HS-27A (cell line): Measurements from ENCODE around the gene TBCK.
"Not testable (repeated sequence)": the region's sequence is repeated elsewhere in the genome, so short reads cannot be mapped to it uniquely, and the experiment has no call there.

ENCODE experiments used
- DNase-seq: peaks from one replicate; pipeline ENCODE4 v3.0.0-alpha.2; 2012; ENCODE audit warnings: low read depth, missing footprints

Gene TBCK

DNA sequence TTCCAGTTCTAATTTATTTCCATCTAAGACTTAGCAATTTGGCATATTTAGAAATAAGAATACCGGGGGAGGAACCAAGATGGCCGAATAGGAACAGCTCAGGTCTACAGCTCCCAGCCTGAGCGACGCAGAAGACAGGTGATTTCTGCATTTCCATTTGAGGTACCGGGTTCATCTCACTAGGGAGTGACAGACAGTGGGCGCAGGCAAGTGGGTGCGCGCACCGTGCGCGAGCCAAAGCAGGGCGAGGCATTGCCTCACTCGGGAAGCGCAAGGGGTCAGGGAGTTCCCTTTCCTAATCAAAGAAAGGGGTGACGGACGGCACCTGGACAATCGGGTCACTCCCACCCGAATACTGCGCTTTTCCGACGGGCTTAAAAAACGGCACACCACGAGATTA is 102.7 kb downstream of the TBCK start:
- DNase-seq = not testable (repeated sequence)

DNA sequence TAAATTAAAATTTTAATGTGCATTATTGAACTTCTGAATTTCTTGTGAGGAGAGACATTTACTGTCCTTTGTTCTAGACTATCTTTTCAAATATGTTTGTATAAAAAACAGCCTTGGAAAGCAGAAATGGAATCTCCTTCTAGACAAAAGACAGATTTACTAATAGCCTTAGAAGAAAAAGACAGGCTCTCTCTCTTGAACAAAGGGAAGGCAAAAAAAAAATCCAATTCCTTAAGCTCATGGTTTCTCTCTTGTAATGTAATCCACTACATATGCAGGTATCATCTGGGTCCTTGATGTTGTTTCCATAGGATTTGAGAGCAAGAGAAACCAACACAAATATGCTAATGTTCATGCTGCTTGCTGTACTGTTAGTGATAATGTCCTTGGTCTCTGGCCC is 106.0 kb downstream of the TBCK start:
- DNase-seq = no peak

DNA sequence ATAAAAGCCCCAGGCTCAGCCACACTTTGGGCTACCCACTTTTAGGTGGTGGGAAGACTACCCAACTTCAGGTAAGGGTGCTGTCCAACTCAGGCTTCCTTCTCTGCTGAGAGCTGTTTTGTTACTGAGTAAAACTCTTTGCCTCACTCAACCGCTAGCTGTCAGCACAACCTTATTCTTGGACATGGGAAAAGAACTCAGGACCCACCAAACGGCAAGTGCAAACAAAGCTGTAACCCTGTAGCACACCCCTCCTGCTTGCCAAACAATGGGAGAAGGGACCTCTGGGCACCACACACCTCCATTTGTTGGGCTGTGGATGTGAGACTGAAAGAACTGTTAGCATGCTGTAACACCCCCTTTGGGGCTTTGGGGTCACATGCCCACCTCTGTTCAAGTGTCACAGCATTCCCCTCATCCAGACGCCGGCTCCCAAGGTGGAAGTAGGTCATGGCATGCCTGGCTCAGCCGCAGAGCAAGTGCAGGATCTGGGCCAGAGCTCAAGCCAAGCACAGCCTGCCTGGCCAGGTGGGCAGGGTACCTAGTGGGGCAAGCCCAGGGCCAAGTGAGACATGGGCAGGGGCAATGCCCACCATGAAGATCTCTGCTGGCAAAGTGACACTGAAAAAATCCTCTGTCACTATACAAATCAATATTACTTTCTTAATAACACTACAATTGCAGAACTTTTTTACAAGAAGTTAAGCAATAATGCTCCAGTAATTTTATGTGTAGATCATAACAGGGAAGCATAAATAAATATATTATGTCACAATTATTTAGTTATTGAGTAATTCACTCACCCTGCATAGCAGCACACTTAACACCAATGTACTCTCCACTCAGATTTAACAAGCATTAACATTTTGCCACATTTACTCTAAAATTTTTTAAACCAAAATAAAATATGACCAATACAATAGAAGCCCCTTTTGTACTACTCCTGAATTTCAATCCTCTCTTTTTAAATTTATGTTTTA is 107.2 kb downstream of the TBCK start:
- DNase-seq = no peak

DNA sequence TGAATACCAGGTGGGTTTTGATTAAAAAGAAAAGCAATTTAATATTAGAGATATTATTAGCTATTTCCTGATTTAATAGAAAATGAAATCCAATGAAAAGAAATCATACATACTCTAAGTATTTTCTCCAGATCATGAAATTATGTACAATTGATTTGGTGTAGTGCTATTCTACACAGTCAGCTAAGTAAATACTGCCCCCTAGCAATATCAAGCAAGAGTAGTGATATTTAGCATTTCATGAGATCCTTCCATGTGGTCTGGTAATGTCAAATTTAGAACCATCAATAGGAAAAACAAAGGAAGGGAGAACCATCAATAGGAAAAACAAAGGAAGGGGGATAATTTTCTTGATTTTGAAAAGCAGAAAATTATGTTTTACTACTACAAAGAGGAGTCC is 114.6 kb downstream of the TBCK start:
- DNase-seq = no peak

DNA sequence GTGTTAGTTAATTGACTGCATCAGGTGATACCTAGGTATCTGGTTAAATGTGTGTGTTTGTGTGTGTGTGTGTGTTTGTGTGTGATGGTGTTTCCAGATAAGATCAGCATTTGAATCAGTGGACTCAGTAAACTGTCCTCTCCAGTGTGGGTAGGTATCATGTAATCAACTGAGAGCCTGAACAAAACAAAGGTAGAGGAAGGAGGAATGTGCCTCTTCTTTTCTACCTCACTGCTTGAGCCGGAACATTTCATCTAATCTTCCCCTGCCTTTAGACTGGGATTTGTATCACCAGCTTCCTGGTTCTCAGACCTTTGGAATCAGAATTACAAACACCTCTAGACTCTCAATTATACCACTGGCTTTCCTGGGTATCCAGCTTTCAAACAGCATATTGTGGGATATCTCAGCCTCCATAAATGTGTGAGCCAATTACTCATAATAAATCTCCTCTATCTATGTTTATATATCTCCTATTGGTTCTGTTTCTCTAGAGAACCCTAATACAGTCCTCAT is 120.5 kb downstream of the TBCK start:
- no peak for DNase-seq

DNA sequence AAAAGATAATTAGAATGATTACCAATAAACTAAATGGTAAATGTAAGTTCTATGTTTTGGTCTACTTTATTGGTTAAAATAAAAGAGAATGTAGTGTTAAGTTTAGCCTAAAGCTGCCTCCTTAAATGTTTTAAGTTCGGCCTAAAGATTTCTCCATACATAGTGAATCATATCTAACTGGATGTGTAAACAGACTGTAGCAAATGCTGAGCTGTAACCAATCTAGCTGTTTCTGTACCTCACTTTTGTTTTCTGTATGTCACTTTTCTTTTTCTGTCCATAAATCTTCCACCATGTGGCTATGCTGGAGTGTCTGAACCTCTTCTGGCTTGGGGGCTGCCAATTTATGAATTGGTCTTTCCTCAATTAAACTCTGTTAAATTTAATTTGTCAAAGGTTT is 121.2 kb downstream of the TBCK start:
- no peak for DNase-seq

DNA sequence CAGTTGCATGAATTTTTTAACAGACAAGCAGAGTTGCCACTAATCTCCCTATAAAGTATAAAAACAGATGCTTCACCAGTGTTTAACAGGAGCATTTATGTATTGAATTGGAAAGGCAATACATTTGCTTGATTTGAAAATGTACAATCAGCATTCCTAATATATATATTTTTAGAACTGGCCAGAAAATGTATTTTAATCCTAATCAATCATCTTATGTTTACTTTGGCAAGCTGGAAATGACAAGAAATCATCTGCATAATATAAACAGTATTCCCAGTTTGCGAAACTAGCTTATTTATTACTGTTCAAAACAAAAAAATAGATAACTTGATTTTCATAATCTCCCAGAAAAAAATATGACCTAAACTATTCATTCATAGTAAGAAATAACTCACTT is 123.9 kb downstream of the TBCK start:
- DNase-seq = no peak

DNA sequence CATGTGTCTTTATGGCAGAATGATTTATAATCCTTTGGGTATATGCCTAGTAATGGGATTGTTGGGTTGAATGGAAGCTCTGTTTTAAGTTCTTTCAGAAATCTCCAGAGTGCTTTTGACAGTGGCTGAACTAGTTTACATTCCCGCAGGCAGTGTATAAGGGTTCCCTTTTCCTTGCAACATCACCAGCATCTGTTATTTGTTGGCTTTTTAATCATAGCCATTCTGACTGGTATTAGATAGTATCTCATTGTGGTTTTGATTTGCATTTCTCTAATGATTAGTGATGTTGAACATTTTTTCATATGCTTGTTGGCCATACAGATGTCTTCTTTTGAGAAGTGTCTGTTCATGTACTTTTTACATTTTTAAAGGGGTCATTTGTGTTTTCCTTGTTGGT is 129.8 kb downstream of the TBCK start:
- DNase-seq = no peak

DNA sequence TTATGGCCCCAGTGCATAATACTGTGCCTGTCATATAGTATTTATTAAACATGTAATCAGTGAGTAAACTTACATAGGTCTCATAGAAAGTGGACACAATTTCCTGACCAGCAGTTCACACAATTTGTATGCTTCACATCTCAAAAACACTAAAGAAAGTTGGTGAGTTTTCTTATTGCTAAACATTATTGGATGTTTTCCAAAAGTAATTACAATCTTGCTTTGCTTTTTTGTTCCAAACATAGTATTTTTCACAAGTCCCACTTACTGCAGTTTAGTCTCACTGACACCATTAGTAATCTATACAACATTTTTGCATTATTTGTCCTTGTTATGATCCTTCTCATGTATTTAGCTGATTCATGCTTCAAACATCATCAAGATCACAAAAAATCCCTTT is 132.5 kb downstream of the TBCK start:
- DNase-seq = no peak

DNA sequence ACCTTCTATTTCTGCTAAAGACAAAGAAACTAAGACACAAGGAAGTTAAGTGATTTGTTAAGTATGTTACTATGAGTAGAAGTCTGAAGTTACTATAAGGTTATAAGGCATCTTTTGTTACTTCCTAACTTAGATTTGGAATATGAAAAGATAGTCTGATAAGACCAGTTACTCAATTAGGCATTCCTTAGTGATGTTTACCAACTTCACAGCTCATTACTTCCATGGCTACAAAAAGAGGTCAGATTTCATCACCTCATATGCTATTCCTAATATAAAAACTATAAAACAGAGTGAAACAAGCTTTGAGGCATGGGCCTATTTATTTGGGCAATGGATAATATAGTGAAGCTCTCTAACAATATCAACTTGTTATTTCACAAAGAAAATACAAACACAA is 143.1 kb downstream of the TBCK start:
- DNase-seq = no peak

DNA sequence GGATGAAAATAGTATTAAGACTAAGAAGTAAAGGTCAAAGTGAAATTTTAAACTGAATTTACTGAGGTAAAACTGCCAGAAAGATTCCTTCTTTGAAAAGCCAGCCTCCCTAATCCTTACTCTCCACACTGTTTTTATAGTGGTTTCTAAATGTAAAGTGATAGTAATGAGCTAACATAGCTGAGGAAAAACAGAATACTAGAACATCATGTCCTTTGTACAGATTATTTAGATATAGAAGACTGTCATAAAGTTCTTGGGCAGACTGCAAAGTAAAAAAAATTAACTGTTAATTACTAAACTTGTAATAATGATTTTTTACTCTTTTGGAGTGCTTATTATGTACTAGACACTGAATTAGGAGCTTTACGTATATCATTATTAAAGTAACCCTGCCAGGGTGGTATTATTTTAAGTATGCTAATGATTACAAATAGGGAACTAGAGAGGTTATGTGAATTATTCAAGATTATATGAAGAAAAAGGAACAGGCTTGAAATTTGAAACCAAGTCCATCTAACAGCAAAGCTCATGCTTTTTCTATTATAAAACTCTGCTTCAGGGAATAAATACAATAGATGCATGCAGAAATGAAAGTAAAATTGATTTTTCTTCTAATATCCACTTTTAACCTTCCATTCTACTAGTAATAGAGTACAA is 150.5 kb downstream of the TBCK start:
- DNase-seq = no peak

DNA sequence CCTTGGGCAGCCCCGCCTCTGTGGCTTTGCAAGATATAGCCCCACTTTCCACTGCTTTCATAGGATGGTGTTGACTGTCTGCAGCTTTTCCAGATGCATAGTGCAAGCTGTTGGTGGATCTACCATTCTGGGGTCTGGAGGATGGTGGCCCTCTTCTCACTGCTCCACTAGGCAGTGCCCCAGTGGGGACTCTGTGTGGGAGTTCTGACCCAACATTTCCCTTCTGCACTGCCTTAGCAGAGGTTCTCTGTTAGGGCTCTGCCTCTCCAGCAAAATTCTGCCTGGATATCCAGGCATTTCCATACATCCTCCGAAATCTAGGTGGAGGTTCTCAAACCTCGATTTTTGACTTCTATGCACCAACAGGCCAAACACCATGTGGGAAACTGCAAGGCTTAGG is 153.7 kb downstream of the TBCK start:
- no peak for DNase-seq

DNA sequence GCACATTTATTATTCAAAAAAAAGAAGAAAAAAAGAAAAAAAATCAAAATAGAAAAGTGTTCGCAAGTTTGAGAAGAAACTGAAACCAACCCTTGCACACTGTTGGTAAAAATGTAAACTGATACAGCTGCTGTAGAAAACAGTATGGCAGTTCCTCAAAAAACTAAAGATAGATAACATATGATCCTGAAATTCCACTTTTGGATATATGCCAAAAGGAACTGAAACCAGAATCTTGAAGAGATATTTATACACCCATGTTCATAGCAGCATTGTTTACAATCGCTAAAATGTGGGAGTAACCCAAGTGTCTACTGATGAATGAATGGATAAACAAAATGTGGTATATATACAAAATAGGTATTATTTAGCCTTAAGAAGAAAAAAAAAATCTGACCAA is 155.4 kb downstream of the TBCK start:
- no peak for DNase-seq

DNA sequence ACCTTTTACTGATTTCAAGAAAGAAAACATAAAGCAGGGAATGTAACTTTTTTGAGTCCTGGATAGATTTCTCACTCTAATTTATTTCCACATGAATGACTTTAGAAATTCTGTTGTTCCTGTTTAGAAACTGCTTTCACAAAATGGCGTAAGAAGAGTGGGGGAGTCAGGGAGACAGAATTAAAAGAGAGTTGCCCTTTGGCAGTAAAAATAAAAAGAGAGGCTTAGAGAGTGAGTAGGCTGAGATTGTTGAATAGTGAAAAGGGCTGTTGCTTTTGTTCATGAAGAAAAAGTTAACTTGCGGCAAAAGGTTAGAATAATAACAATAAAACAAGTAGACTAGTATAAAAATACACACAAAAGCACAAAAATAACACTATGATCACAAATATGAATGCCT is 166.1 kb downstream of the TBCK start:
- no peak for DNase-seq

DNA sequence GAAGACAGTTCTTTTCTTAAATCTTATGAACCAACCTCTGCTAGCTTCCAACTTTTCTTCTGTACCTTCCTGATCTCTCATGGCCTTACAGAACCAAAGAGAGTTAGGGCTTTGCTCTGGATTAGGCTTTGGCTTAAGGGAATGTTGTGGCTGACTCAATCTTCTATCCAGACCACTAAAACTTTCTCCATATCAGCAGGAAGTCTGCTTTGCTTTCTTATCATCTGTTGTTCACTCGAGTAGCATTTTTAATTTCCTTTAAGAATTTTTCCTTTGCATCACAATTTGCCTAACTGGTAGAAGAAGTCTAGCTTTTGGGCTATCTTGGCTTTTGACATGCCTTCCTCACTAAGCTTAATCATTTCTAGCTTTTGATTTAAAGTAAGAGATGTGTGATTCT is 167.0 kb downstream of the TBCK start:
- DNase-seq = no peak

DNA sequence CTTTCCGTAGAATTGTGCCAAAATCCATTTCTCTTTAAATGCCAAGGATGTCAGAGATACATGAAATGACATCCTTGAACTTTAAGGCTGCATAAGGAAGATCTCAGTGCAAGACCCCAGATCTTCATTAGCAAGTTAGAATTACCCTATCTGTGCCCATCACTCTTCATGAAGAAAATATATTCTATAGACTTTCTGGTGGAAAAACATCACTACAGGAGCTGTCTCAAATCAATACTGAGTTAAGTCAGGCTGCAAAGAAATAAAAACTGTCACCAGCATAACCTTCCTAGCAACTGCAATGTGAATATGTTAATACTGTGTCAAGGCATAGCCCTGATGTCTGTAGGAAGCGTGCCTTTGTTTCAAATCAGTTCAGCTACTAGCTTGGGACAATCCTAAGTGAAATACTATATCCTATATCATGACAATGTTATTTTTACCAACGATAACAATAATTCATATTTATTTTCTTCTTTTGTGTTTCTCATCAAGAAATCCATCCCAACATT is 173.3 kb downstream of the TBCK start:
- no peak for DNase-seq

DNA sequence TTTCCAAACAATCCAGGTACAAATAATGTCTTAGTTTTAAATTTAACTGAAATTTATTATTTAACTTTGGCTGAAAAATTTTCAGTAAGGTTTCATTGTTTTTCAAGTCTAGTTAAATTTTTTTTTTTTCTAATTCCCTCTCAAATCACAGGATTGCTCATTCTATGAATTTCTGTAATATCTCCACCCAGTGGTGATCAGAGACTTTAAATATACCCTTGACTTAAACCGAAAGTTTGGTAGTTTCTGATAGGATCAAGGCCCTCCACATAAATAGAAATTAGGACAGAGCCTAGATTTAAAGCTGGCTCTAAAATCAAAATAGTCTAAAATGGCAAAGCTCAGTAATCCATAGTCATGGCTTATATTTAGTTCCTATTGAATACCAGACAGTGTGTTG is 175.4 kb downstream of the TBCK start:
- DNase-seq = no peak

DNA sequence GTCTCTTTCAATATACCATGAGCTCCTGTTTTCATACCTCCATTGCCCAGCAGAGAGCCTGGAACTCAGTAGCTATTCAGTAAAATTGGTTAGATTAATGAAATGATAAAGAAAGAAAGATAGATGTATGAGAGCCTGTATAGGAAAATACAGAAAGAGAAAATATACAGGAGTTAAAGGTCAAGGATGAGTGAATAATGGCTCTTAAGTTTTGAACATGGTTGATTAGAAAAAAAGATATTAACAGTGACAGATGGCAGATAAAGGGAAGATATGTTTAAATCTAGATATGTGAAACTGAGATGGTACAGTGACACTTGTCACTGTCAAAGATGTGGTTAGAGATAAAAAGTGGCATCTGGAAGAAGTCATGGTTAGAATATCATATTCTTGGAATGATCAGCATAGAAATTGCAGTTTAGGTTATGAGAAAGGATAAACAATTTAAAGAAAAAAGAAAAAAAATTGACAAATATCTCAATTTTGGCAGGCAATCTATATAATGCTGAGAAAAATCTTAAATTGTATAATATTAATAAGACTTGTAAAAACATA is 179.2 kb downstream of the TBCK start:
- DNase-seq = no peak

DNA sequence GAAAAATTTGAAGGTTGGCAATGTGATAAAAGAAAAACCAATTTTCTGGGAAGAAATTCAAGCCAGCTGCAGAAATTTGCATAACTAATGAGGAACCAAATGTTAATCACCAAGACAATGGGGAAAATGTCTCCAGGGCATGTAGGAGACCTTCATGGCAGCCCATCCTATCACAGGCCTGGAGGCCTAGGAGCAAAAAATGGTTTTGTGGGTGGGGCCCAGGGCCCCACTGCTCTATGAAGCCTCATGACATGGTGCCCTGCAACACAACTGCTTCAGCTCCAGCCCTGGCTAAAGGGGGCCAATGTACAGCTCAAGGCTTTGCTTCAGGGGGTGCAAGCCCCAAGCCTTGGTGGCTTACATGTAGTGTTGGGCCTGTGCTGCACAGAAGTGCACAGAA is 184.0 kb downstream of the TBCK start:
- no peak for DNase-seq

DNA sequence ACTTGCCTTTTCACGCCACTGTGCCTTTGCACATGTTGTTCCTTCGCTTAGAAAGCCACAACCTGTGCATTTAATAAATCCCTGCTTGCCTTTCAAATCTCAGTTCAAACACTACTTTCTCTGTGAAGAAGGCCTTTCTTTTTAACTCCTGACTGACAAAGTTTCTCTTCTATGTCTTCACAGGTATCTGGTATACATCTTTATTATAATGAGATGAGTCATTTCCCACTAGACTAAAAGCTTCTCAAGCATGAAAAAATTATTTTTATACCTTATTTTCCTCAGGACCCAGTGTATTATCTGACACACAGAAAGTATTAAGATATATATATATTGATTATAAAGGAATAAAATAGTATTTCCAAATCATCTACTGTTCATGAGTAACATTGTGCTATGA is 189.9 kb downstream of the TBCK start:
- DNase-seq = no peak

DNA sequence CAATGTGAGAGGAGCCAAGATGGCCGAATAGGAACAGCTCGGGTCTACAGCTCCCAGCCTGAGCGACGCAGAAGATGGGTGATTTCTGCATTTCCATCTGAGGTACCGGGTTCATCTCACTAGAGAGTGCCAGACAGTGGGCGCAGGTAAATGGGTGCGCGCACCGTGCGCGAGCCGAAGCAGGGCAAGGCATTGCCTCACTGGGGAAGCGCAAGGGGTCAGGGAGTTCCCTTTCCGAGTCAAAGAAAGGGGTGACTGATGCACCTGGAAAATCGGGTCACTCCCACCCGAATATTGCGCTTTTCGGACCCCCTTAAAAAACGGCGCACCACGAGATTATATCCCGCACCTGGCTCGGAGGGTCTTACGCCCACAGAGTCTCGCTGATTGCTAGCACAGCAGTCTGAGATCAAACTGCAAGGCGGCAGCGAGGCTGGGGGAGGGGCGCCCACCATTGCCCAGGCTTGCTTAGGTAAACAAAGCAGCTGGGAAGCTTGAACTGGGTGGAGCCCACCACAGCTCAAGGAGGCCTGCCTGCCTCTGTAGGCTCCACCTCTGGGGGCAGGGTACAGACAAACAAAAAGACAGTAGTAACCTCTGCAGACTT is 196.0 kb downstream of the TBCK start:
- DNase-seq = not testable (repeated sequence)

DNA sequence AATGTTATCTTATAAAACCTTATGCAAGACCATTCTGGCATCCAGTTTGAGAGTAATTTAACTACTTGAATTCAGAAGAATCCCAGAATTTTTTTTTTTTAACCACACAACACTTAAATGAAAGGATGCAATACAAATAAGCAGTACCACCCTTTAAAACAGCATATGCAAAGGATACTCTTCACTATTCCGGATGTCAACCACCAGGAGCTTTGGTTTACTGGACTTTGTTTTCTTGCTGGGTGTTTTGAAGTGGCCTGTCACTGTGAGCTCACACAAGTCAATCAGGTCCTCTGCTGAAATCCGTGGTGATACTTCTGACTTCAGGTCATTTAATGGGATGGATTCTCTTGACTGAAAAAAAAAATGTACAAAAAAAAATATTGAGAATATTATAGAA is 200.0 kb downstream of the TBCK start:
- DNase-seq = no peak
